Measurements from ENCODE around the gene PCDHGB6. TPM values are rescaled to one million over a fixed set of nuclear protein-coding genes. Genes with fewer than 3 reads are reported as not detected.
"Not testable (repeated sequence)": the region's sequence is repeated elsewhere in the genome, so short reads cannot be mapped to it uniquely, and the experiment has no call there.

PCDHGB6 gene
- 0.23 TPM for total RNA-seq (2021; ENCODE audit: unreplicated experiment)
- 0.06 TPM for polyA plus RNA-seq (2012; ENCODE audit: insufficient read length)
- Bru-seq, nascent RNA: percentile 43 among the genes with signal in this experiment
- percentile 43 among the genes with signal in this experiment for BruChase-seq, experiment 1, labeled RNA remaining after a 2-hour chase
- BruChase-seq, experiment 2, labeled RNA remaining after a 6-hour chase: percentile 43 among the genes with signal in this experiment
- long read RNA-seq: 0 reads

- H3K4me3 ChIP-seq (ENCODE audit: low read depth in 2 of 2, low read length in 2 of 2); DNase-seq (ENCODE audit: low read depth, low spot score); intact Hi-C loops (cut with micrococcal nuclease; ENCODE audit: unreplicated experiment); BruUV-seq (replicated peaks); ATAC-seq; H3K9me3 ChIP-seq (ENCODE audit: control insufficient read depth, insufficient read depth, low read depth, low read length); POLR2A ChIA-PET; H3K27ac ChIP-seq (ENCODE audit: low read length); H3K27me3 ChIP-seq (ENCODE audit: control insufficient read depth, insufficient read depth, low read length); H3K36me3 ChIP-seq (ENCODE audit: control insufficient read depth, insufficient read depth, low read length); H3K4me1 ChIP-seq (ENCODE audit: control insufficient read depth, insufficient read depth, low read length); CTCF ChIA-PET; in situ Hi-C loops (cut with HindIII; ENCODE audit: low pct_unique_long_range_greater_than_20kb, low sequenced_read_pairs): not testable (repeated sequence)
- TF ChIP-seq CTCF (IDR thresholded peaks at IDR 0.05): peak; percentile 34
Measured at GRCh38 chr5:141407790-141408505, at the start of gene PCDHGB6. TSS of gene PCDHGB6 (plus strand) at chr5:141408021. CDS start at chr5:141408203, 182 bp downstream.

GRCh38 chr5:141359790-141360426, 47.9 kb upstream of the PCDHGB6 start, which contains the start of gene PCDHGB2:
TSS of gene PCDHGB2 (plus strand) at chr5:141359994. CDS start at chr5:141360136, 142 bp downstream.
- in situ Hi-C loops (cut with HindIII; ENCODE audit: low pct_unique_long_range_greater_than_20kb, low sequenced_read_pairs) (no loop called here), intact Hi-C loops (cut with micrococcal nuclease; ENCODE audit: unreplicated experiment) (loop anchor here (2.0 to 10.0 kb wide), 3 partner anchors 55 to 203 kb away; partner anchors contain the start of genes PCDHGA10 and PCDHGB7)
- peaks cover 13% of the 10 kb centered on the region; the same call in 1 of the 2 replicates for H3K9me3 ChIP-seq (ENCODE audit: control insufficient read depth, insufficient read depth, low read depth, low read length)
- H3K4me3 ChIP-seq (ENCODE audit: low read depth in 2 of 2, low read length in 2 of 2): peak within 1 kb of the TSS; percentile 41 to 82
- TSS peak; percentile 59 for BruUV-seq (replicated peaks)
- DNase-seq (ENCODE audit: low read depth, low spot score) (peak; percentile 39), ATAC-seq (peak; percentile 85)
- POLR2A ChIA-PET: no interaction called here
- no peaks in the 10 kb centered on the region for H3K4me1 ChIP-seq (ENCODE audit: control insufficient read depth, insufficient read depth, low read length)
- H3K27ac ChIP-seq (ENCODE audit: low read length): no peak within 1 kb of the TSS
- H3K36me3 ChIP-seq (ENCODE audit: control insufficient read depth, insufficient read depth, low read length): no peaks in the 10 kb centered on the region
- TF ChIP-seq CTCF (IDR thresholded peaks at IDR 0.05): peak; percentile 75
- no peak for TF ChIP-seq REST (IDR thresholded peaks at IDR 0.05; ENCODE audit: insufficient read depth in 1 of 2, low read depth in 2 of 2, low read length in 1 of 2)
- CTCF ChIA-PET: interaction anchor here (0.6 to 1.0 kb wide), 4 partner anchors 53 to 266 kb away, joined by 3 to 6 read pairs (median 3); partner anchors contain the start of genes PCDHB14, PCDHB2, PCDHGA10 and PCDHGB7
- H3K27me3 ChIP-seq (ENCODE audit: control insufficient read depth, insufficient read depth, low read length): no peaks in the 10 kb centered on the region

Measured in Panc1 (cell line).